ENCODE data around the gene HOXA5.

GRCh38 chr7:27178366-27178765 lies 34.9 kb upstream of the HOXA5 start:
- TF ChIP-seq CTCF (IDR thresholded peaks at IDR 0.05), result no peak
- TF ChIP-seq POLR2A (IDR thresholded peaks at IDR 0.05), result no peak
